Suprapubic skin (tissue), 4 donors: ENCODE data around the gene KMT2C. TPM values are rescaled to one million over a fixed set of nuclear protein-coding genes. Genes with fewer than 3 reads are reported as not detected.

Source experiments
- DNase-seq, 2 donors: peaks; one replicate each; pipeline ENCODE4 v3.0.0-alpha.2; 2019; ENCODE audit warnings: low spot score in 2 of 2
- H3K27ac ChIP-seq: fragments of 200-600 bp; sonication (generic); one replicate; pipeline ENCODE4 v1.5.1; 2019
- H3K27me3 ChIP-seq: fragments of 200-600 bp; sonication (generic); one replicate; pipeline ENCODE4 v1.5.1; 2019
- H3K36me3 ChIP-seq: fragments of 200-600 bp; sonication (generic); one replicate; pipeline ENCODE4 v1.5.1; 2019
- H3K4me1 ChIP-seq: fragments of 200-600 bp; sonication (generic); one replicate; pipeline ENCODE4 v1.5.1; 2019
- H3K4me3 ChIP-seq: fragments of 200-600 bp; sonication (generic); one replicate; pipeline ENCODE4 v1.5.1; 2019; ENCODE audit warnings: mild to moderate bottlenecking
- H3K9me3 ChIP-seq: fragments of 200-600 bp; sonication (generic); one replicate; pipeline ENCODE4 v1.5.1; 2019
- CTCF ChIP-seq, 2 donors: fragments of 200-600 bp in 1 of 2; fragments of 450-650 bp in 1 of 2; sonication (generic) in 1 of 2; IDR thresholded peaks; one replicate each; pipeline ENCODE4 v1.5.1; 2016 to 2019; ENCODE audit warnings: antibody characterized with exemption in 2 of 2, mild to moderate bottlenecking in 1 of 2, moderate library complexity in 1 of 2
- EP300 ChIP-seq: sonication (generic); formaldehyde crosslinking; IDR thresholded peaks from one replicate; pipeline ENCODE4 v1.6.1; 2017; ENCODE audit warnings: antibody characterized with exemption
- POLR2A ChIP-seq, 2 donors: fragments of 450-650 bp; IDR thresholded peaks; one replicate each; pipeline ENCODE4 v1.6.1; 2017; ENCODE audit warnings: antibody characterized with exemption in 2 of 2, mild to moderate bottlenecking in 2 of 2, moderate library complexity in 2 of 2
- POLR2AphosphoS5 ChIP-seq, 3 donors: sonication (generic); formaldehyde crosslinking; IDR thresholded peaks; one replicate each; pipeline ENCODE4 v1.6.1; 2017; ENCODE audit warnings: antibody characterized with exemption in 3 of 3
- WGBS: methylation state at CpG from one replicate; pipeline ENCODE4 v1.1.5; 2018; 5-methylcytosine and 5-hydroxymethylcytosine counted together
- total RNA-seq, 4 donors: library from RNA; depleted of rRNA; stranded (reverse); fragments of >200 nt; gene quantifications; one replicate each; pipeline ENCODE4 v1.1.0, GENCODE V29; 2016

The KMT2C gene
- total RNA-seq, 4 donors from 2014 or later: 61.2 to 144 (median 93.3) TPM

GRCh38 chr7:152103066-152103465 lies 332.7 kb downstream of the KMT2C start:
- TF ChIP-seq POLR2AphosphoS5 (IDR thresholded peaks at IDR 0.05) (no peak), POLR2A (IDR thresholded peaks at IDR 0.05) (no peak), CTCF (IDR thresholded peaks at IDR 0.05) (no peak), EP300 (no peak)
- Histone ChIP-seq H3K9me3 (no peaks in the 10 kb centered on the region), H3K27ac (no peak overlapping the region), H3K27me3 (no peaks in the 10 kb centered on the region), H3K4me1 (no peaks in the 10 kb centered on the region), H3K36me3 (peaks cover 40% of the 10 kb centered on the region), H3K4me3 (no peak overlapping the region)
- no peak for DNase-seq
- 76% methylated on average over 7 of the region's 7 CpGs for WGBS

- no peak overlapping the region for H3K27ac ChIP-seq
- peaks cover 17% of the 10 kb centered on the region for H3K36me3 ChIP-seq
- TF ChIP-seq CTCF (IDR thresholded peaks at IDR 0.05) (no peak), POLR2AphosphoS5 (IDR thresholded peaks at IDR 0.05) (no peak)
- 89% methylated on average over 4 of the region's 4 CpGs for WGBS
- H3K9me3 ChIP-seq: no peaks in the 10 kb centered on the region
- no peak for DNase-seq
- H3K4me1 ChIP-seq: no peaks in the 10 kb centered on the region
- no peak overlapping the region for H3K4me3 ChIP-seq
- no peaks in the 10 kb centered on the region for H3K27me3 ChIP-seq
Observed at GRCh38 chr7:152097330-152097729, 338.5 kb downstream of the KMT2C start.

GRCh38 chr7:152095771-152096170 lies 340.0 kb downstream of the KMT2C start:
- Histone ChIP-seq H3K9me3 (no peaks in the 10 kb centered on the region), H3K27ac (no peak overlapping the region), H3K27me3 (no peaks in the 10 kb centered on the region), H3K4me3 (no peak overlapping the region), H3K4me1 (no peaks in the 10 kb centered on the region), H3K36me3 (peaks cover 4% of the 10 kb centered on the region)
- no peak for TF ChIP-seq POLR2AphosphoS5 (IDR thresholded peaks at IDR 0.05)
- no peak for TF ChIP-seq POLR2A (IDR thresholded peaks at IDR 0.05)
- TF ChIP-seq CTCF (IDR thresholded peaks at IDR 0.05): no peak
- no peak for TF ChIP-seq EP300
- DNase-seq: no peak
- 94% methylated on average over 1 of the region's 1 CpG for WGBS

GRCh38 chr7:152093717-152094116 lies 342.1 kb downstream of the KMT2C start:
- Histone ChIP-seq H3K4me3 (no peak overlapping the region), H3K27ac (no peak overlapping the region)
- 89% methylated on average over 4 of the region's 4 CpGs for WGBS

GRCh38 chr7:152090747-152091146 lies 345.1 kb downstream of the KMT2C start:
- Histone ChIP-seq H3K36me3 (no peaks in the 10 kb centered on the region), H3K4me1 (no peaks in the 10 kb centered on the region), H3K27ac (no peak overlapping the region), H3K9me3 (peaks cover 11% of the 10 kb centered on the region), H3K27me3 (no peaks in the 10 kb centered on the region), H3K4me3 (no peak overlapping the region)
- WGBS: 89% methylated on average over 6 of the region's 6 CpGs
- DNase-seq: no peak
- TF ChIP-seq POLR2AphosphoS5 (IDR thresholded peaks at IDR 0.05) (no peak), POLR2A (IDR thresholded peaks at IDR 0.05) (no peak), EP300 (no peak), CTCF (IDR thresholded peaks at IDR 0.05) (no peak)

More at GRCh38 chr7:152093717-152094116, 342.1 kb downstream of the KMT2C start:
- DNase-seq: no peak
- no peaks in the 10 kb centered on the region for H3K4me1 ChIP-seq
- H3K9me3 ChIP-seq: peaks cover 11% of the 10 kb centered on the region
- TF ChIP-seq EP300: no peak
- TF ChIP-seq POLR2A (IDR thresholded peaks at IDR 0.05): no peak
- TF ChIP-seq CTCF (IDR thresholded peaks at IDR 0.05): no peak
- no peak for TF ChIP-seq POLR2AphosphoS5 (IDR thresholded peaks at IDR 0.05)
- H3K36me3 ChIP-seq: peaks cover 4% of the 10 kb centered on the region
- no peaks in the 10 kb centered on the region for H3K27me3 ChIP-seq
